CD4-positive, CD25-positive, alpha-beta regulatory T cell (primary cell): Measurements from ENCODE around the gene WDR38. TPM values are rescaled to one million over a fixed set of nuclear protein-coding genes. Genes with fewer than 3 reads are reported as not detected.
A peak's percentile ranks its signal among the peaks of the same experiment; 100 is the strongest.
"Not testable (repeated sequence)": the region's sequence is repeated elsewhere in the genome, so short reads cannot be mapped to it uniquely, and the experiment has no call there.

Experiments
- ATAC-seq, 2 donors: fragments of 150-1000 bp; cut with Tn5 transposase; one replicate each; pipeline ENCODE4 v1.10.0; 2021; ENCODE audit warnings: low read depth in 2 of 2, moderate number of reproducible peaks in 2 of 2, moderate library complexity in 1 of 2
- DNase-seq, 3 donors: peaks; one replicate each; pipeline versions ENCODE4 v3.0.0 to v3.0.0-alpha.2; 2012 to 2022; ENCODE audit warnings: mixed read lengths in 1 of 3
- H3K27ac ChIP-seq: one replicate; pipeline ENCODE4 v1.7.0; 2013; ENCODE audit warnings: mild to moderate bottlenecking, low read length; ENCODE audit not compliant: insufficient read depth, poor library complexity, severe bottlenecking
- H3K27me3 ChIP-seq: one replicate; pipeline ENCODE4 v1.7.0; 2013; ENCODE audit warnings: low read length; ENCODE audit not compliant: control insufficient read depth, insufficient read depth
- H3K36me3 ChIP-seq: one replicate; pipeline ENCODE4 v1.7.0; 2013; ENCODE audit warnings: mild to moderate bottlenecking, low read length, moderate library complexity; ENCODE audit not compliant: control insufficient read depth, insufficient read depth
- H3K4me1 ChIP-seq: 2 replicates; pipeline ENCODE4 v1.7.0; 2013; ENCODE audit warnings: mild to moderate bottlenecking, low read length; ENCODE audit not compliant: insufficient read depth, control insufficient read depth, poor library complexity, severe bottlenecking
- H3K4me3 ChIP-seq: one replicate; pipeline ENCODE4 v1.7.0; 2013; ENCODE audit warnings: low read depth, mild to moderate bottlenecking, low read length, moderate library complexity
- H3K9me3 ChIP-seq, 2 experiments: 1 replicate in 1 of 2; 2 replicates in 1 of 2; pipeline ENCODE4 v1.7.0; 2013; ENCODE audit warnings: low read length in 2 of 2, mild to moderate bottlenecking in 1 of 2, moderate library complexity in 1 of 2; ENCODE audit not compliant: control insufficient read depth in 2 of 2
- H3K27ac Mint-ChIP-seq, 3 donors: one replicate each; pipeline ENCODE4 v1.8.0; 2020 to 2022; ENCODE audit warnings: mild to moderate bottlenecking in 3 of 3, mixed read lengths in 3 of 3, moderate library complexity in 2 of 3
- H3K27me3 Mint-ChIP-seq: one replicate; pipeline ENCODE4 v1.8.0; 2022; ENCODE audit warnings: mild to moderate bottlenecking, mixed read lengths
- H3K36me3 Mint-ChIP-seq: one replicate; pipeline ENCODE4 v1.8.0; 2020; ENCODE audit warnings: mixed read lengths
- H3K4me1 Mint-ChIP-seq, 4 donors: one replicate each; pipeline ENCODE4 v1.8.0; 2020 to 2022; ENCODE audit warnings: mixed read lengths in 4 of 4, mild to moderate bottlenecking in 1 of 4
- H3K4me3 Mint-ChIP-seq, 4 donors: one replicate each; pipeline ENCODE4 v1.8.0; 2020 to 2022; ENCODE audit warnings: mild to moderate bottlenecking in 4 of 4, mixed read lengths in 4 of 4, moderate library complexity in 3 of 4
- H3K9me3 Mint-ChIP-seq, 7 donors: one replicate each; pipeline ENCODE4 v1.8.0; 2020 to 2022; ENCODE audit warnings: mixed read lengths in 7 of 7, mild to moderate bottlenecking in 3 of 7, moderate library complexity in 2 of 7
- polyA plus RNA-seq, 4 donors: library from polyadenylated mRNA; unstranded; fragments of 300-500 nt; fragmentation: Illumina TruSeq; gene quantifications; one replicate each; pipeline ENCODE4 v1.2.3, GENCODE V29; 2021
- total RNA-seq: library from RNA; stranded (reverse); gene quantifications from one replicate; pipeline ENCODE4 v1.2.3, GENCODE V29; 2022

WDR38 gene
- total and polyA plus RNA-seq, 5 donors from 2014 or later, result not detected

- Mint-ChIP-seq H3K4me3 (no peak overlapping the region), H3K27ac (no peak overlapping the region), H3K4me1 (no peaks in the 10 kb centered on the region), H3K9me3 (peaks cover 0 to 3% (median 0%) of the 10 kb centered on the region in 7 donors), H3K36me3 (no peaks in the 10 kb centered on the region), H3K27me3 (peaks cover 11% of the 10 kb centered on the region)
- ATAC-seq, result no peak
- Histone ChIP-seq H3K27ac (no peak overlapping the region), H3K27me3 (no peaks in the 10 kb centered on the region), H3K9me3 (no peaks in the 10 kb centered on the region), H3K36me3 (no peaks in the 10 kb centered on the region), H3K4me3 (no peak overlapping the region), H3K4me1 (no peaks in the 10 kb centered on the region)
- DNase-seq, result no peak
Observed at GRCh38 chr9:124828489-124829333, 24.5 kb upstream of the WDR38 start.

- Mint-ChIP-seq H3K27ac (no peak overlapping the region), H3K4me3 (no peak overlapping the region), H3K36me3 (no peaks in the 10 kb centered on the region), H3K4me1 (no peaks in the 10 kb centered on the region), H3K27me3 (peaks cover 8% of the 10 kb centered on the region), H3K9me3 (peaks cover 0 to 3% (median 0%) of the 10 kb centered on the region in 7 donors)
- Histone ChIP-seq H3K36me3 (no peaks in the 10 kb centered on the region), H3K27ac (no peak overlapping the region), H3K4me3 (no peak overlapping the region), H3K27me3 (no peaks in the 10 kb centered on the region), H3K4me1 (no peaks in the 10 kb centered on the region), H3K9me3 (no peaks in the 10 kb centered on the region)
- ATAC-seq (no peak), DNase-seq (no peak)
Observed at GRCh38 chr9:124829334-124829669, 24.0 kb upstream of the WDR38 start.

GRCh38 chr9:124830593-124830992 lies 22.7 kb upstream of the WDR38 start:
- Histone ChIP-seq H3K9me3 (no peaks in the 10 kb centered on the region), H3K4me1 (no peaks in the 10 kb centered on the region), H3K36me3 (no peaks in the 10 kb centered on the region), H3K27me3 (no peaks in the 10 kb centered on the region), H3K27ac (no peak overlapping the region), H3K4me3 (no peak overlapping the region)
- DNase-seq (no peak), ATAC-seq (no peak)
- Mint-ChIP-seq H3K4me1 (no peaks in the 10 kb centered on the region), H3K27me3 (no peaks in the 10 kb centered on the region), H3K27ac (peak overlapping the region in 1 of 3 donors; percentile 54), H3K36me3 (no peaks in the 10 kb centered on the region), H3K4me3 (no peak overlapping the region), H3K9me3 (peaks cover 0 to 3% (median 0%) of the 10 kb centered on the region in 7 donors)

- Mint-ChIP-seq H3K9me3 (peaks cover 0 to 2% (median 0%) of the 10 kb centered on the region in 7 donors), H3K27me3 (peaks cover 9% of the 10 kb centered on the region), H3K27ac (no peak overlapping the region), H3K36me3 (no peaks in the 10 kb centered on the region), H3K4me1 (no peaks in the 10 kb centered on the region), H3K4me3 (no peak overlapping the region)
- Histone ChIP-seq H3K4me3 (no peak overlapping the region), H3K27me3 (no peaks in the 10 kb centered on the region), H3K27ac (no peak overlapping the region), H3K4me1 (no peaks in the 10 kb centered on the region), H3K36me3 (no peaks in the 10 kb centered on the region), H3K9me3 (no peaks in the 10 kb centered on the region)
- ATAC-seq (no peak), DNase-seq (no peak)
Observed at GRCh38 chr9:124831642-124832364, 21.5 kb upstream of the WDR38 start.

- Mint-ChIP-seq H3K9me3 (peaks cover 0 to 2% (median 0%) of the 10 kb centered on the region in 7 donors), H3K27me3 (peaks cover 22% of the 10 kb centered on the region), H3K36me3 (no peaks in the 10 kb centered on the region), H3K4me3 (no peak overlapping the region), H3K27ac (no peak overlapping the region), H3K4me1 (no peaks in the 10 kb centered on the region)
- Histone ChIP-seq H3K27ac (no peak overlapping the region), H3K9me3 (no peaks in the 10 kb centered on the region), H3K27me3 (no peaks in the 10 kb centered on the region), H3K36me3 (no peaks in the 10 kb centered on the region), H3K4me1 (no peaks in the 10 kb centered on the region), H3K4me3 (no peak overlapping the region)
- DNase-seq (no peak), ATAC-seq (no peak)
Observed at GRCh38 chr9:124834591-124834990, 18.7 kb upstream of the WDR38 start.

GRCh38 chr9:124835026-124835557 lies 18.2 kb upstream of the WDR38 start:
- peaks cover 26% of the 10 kb centered on the region for H3K27me3 Mint-ChIP-seq
- no peak overlapping the region for H3K4me3 Mint-ChIP-seq
- no peaks in the 10 kb centered on the region for H3K4me1 Mint-ChIP-seq

GRCh38 chr9:124838132-124838531 lies 15.1 kb upstream of the WDR38 start:
- not testable (repeated sequence) for ATAC-seq
- peak overlapping the region in 1 of 4 donors; percentile 42 for H3K4me3 Mint-ChIP-seq

More at GRCh38 chr9:124835026-124835557, 18.2 kb upstream of the WDR38 start:
- Mint-ChIP-seq H3K9me3 (peaks cover 0 to 2% (median 0%) of the 10 kb centered on the region in 7 donors), H3K36me3 (no peaks in the 10 kb centered on the region), H3K27ac (peak overlapping the region in 1 of 3 donors; percentile 35)
- no peak overlapping the region for H3K27ac ChIP-seq
- H3K4me1 ChIP-seq, result no peaks in the 10 kb centered on the region
- no peak for ATAC-seq
- H3K9me3 ChIP-seq, result no peaks in the 10 kb centered on the region
- no peak for DNase-seq
- H3K27me3 ChIP-seq, result no peaks in the 10 kb centered on the region
- no peaks in the 10 kb centered on the region for H3K36me3 ChIP-seq
- H3K4me3 ChIP-seq, result no peak overlapping the region

More at GRCh38 chr9:124838132-124838531, 15.1 kb upstream of the WDR38 start:
- not testable (repeated sequence) for H3K27ac ChIP-seq, H3K4me1 Mint-ChIP-seq, H3K9me3 ChIP-seq, H3K36me3 ChIP-seq, DNase-seq, H3K9me3 Mint-ChIP-seq, H3K4me1 ChIP-seq, H3K27ac Mint-ChIP-seq, H3K4me3 ChIP-seq, H3K27me3 ChIP-seq, H3K36me3 Mint-ChIP-seq
- H3K27me3 Mint-ChIP-seq, result peaks cover 30% of the 10 kb centered on the region
